Lower leg skin (tissue), 4 donors: Measurements from ENCODE around the gene CAMKMT. TPM values are rescaled to one million over a fixed set of nuclear protein-coding genes. Genes with fewer than 3 reads are reported as not detected.

ENCODE experiments used
- DNase-seq, 2 donors: peaks; one replicate each; pipeline ENCODE4 v3.0.0-alpha.2; 2019; ENCODE audit warnings: low spot score in 2 of 2
- H3K4me3 ChIP-seq: fragments of 200-600 bp; sonication (generic); 2 replicates; pipeline ENCODE4 v1.5.1; 2017; ENCODE audit warnings: mild to moderate bottlenecking, low read depth; ENCODE audit not compliant: poor library complexity, severe bottlenecking
- POLR2A ChIP-seq, 2 donors: fragments of 450-650 bp; IDR thresholded peaks; one replicate each; pipeline ENCODE4 v1.6.1; 2016 to 2017; ENCODE audit warnings: antibody characterized with exemption in 2 of 2, mild to moderate bottlenecking in 1 of 2, moderate library complexity in 1 of 2
- WGBS, 2 donors: methylation state at CpG; one replicate each; pipeline ENCODE4 v1.1.5; 2018; 5-methylcytosine and 5-hydroxymethylcytosine counted together
- intact Hi-C: fragments of 100-400 bp; cut with DNase I; formaldehyde crosslinking; loops from one replicate; pipeline ENCODE4 v1.15.0; 2023; ENCODE audit warnings: low total_unique reads
- total RNA-seq, 4 donors: library from RNA; depleted of rRNA; stranded (reverse); fragments of >200 nt; gene quantifications; one replicate each; pipeline ENCODE4 v1.1.0, GENCODE V29; 2016
- TF ChIP-seq, protein P1 (sequence below), 3 donors: fragments of 450-650 bp; IDR thresholded peaks; one replicate each; pipeline ENCODE4 v1.5.1; 2016; ENCODE audit warnings: antibody characterized with exemption in 3 of 3, mild to moderate bottlenecking in 3 of 3, moderate library complexity in 2 of 3

Gene CAMKMT
- total RNA-seq, 4 donors from 2014 or later, result 4.2 to 18.3 (median 9.8) TPM

DNA sequence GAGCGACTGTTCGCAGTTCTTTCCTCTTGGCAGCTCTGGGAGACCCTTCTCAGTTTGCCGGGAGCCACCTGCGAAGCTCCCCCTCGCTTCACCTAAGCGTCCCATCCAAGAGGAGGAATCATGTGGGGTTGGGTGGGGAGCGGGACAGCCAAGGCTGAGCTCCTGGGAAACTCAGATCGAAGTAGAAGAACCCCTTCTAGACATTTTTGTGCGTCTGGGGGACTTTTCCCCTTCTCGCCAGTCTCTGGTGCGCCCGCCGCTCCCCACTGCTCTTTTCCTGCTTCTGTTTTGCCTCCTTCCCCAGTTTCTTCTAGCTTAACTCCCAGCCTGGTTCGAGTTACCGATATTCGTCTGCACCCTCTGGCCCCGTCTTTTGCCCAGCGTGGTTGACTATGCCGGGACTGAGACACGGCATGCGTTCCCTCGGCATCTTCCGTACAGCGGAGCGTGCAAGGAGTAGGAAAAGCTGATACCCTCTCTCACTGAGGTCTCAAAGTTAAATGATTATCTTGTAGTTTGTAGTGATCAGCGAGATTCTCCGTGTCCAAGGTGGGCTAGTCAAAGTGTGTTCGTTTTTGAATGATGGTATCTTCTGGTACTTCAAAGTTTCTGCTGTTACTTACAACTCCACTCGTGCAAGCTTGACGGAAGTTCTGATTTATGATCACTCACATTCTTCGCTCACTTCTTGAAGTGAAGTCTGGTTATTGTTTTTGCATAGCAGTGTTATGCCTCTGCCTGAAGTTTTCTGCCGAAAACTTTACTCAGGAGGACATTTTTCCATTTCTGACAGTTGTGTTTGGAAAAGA is 664 bp downstream of the CAMKMT start:
- DNase-seq, result peak; percentile 26 to 86
- peak overlapping the region; percentile 85 for H3K4me3 ChIP-seq

DNA sequence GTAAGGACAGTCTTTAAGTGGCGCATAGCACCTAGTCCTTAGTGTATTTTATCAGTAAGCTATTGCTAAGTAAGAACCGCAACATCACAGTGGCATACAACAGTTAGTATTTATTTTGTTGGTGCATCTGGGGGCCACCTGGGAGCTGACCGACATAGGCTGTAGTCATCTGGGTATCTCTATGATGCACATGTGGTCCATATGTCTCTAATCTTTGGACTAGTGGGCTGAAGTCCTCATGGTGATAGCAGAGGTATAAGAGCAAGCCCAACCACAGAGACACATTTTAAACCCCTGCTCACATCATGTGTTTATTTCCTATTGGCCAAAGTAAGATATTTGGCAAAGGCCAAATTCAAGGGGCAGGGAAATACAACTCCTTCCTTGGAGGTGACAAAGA is 2.9 kb downstream of the CAMKMT start:
- WGBS, 2 donors, result 85 to 90% methylated on average over 3 of the region's 3 CpGs
- H3K4me3 ChIP-seq, result no peak overlapping the region
- TF ChIP-seq POLR2A (IDR thresholded peaks at IDR 0.05), result no peak
- TF ChIP-seq, protein P1, sequence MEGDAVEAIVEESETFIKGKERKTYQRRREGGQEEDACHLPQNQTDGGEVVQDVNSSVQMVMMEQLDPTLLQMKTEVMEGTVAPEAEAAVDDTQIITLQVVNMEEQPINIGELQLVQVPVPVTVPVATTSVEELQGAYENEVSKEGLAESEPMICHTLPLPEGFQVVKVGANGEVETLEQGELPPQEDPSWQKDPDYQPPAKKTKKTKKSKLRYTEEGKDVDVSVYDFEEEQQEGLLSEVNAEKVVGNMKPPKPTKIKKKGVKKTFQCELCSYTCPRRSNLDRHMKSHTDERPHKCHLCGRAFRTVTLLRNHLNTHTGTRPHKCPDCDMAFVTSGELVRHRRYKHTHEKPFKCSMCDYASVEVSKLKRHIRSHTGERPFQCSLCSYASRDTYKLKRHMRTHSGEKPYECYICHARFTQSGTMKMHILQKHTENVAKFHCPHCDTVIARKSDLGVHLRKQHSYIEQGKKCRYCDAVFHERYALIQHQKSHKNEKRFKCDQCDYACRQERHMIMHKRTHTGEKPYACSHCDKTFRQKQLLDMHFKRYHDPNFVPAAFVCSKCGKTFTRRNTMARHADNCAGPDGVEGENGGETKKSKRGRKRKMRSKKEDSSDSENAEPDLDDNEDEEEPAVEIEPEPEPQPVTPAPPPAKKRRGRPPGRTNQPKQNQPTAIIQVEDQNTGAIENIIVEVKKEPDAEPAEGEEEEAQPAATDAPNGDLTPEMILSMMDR (IDR thresholded peaks at IDR 0.05), result no peak
- intact Hi-C loops, result no loop called here
- no peak for DNase-seq

More for the DNA sequence above, 664 bp downstream of the CAMKMT start:
- TF ChIP-seq POLR2A (IDR thresholded peaks at IDR 0.05), result no peak
- TF ChIP-seq, protein P1 (IDR thresholded peaks at IDR 0.05), result no peak
- intact Hi-C loops, result no loop called here
- WGBS, 2 donors, result 1% methylated on average over 29 to 32 of the region's 32 CpGs

DNA sequence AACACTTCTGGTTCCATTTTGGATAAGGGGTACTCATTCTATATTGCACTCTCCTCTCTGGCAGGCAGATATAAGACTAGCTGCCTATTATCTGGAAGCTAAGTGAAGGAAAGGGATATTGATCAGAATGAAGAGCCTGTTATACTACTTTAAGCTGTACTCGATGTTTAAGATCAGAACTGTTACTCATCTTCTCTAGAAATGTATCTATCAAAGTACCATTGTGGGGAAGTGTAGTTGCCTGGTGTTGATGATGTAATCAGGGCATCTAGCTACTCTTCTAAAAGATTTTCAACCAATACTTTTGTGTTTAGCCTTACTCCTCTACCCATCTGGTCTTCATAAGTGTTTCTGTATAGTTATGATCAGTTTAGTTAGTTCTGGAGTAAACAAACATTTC is 5.8 kb downstream of the CAMKMT start:
- intact Hi-C loops, result no loop called here
- no peak overlapping the region for H3K4me3 ChIP-seq
- no peak for DNase-seq
- no peak for TF ChIP-seq POLR2A (IDR thresholded peaks at IDR 0.05)
- TF ChIP-seq, protein P1 (IDR thresholded peaks at IDR 0.05), result no peak
- 83 to 93% methylated on average over 1 of the region's 1 CpG for WGBS, 2 donors

DNA sequence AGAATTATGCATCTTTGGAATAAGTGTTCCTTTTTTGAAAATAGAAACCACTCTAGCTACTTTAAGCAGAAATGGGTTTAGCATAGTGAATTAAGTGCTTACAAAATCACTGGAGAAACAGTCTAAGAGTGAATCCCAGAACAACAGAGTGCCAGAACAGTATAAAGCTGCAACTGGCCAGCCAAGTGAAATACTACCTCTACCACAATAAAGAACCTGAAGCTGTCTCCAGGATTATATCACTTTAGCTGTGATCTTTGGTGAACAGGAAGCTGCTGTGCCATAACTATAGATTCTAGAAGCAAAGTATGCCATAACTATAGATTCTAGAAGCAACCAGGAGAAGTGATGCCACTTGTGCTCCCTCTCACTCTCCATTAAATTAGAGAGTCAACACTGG is 7.6 kb downstream of the CAMKMT start:
- H3K4me3 ChIP-seq, result no peak overlapping the region
- intact Hi-C loops, result no loop called here
- DNase-seq, result no peak
- TF ChIP-seq POLR2A (IDR thresholded peaks at IDR 0.05), result no peak
- TF ChIP-seq, protein P1 (IDR thresholded peaks at IDR 0.05), result no peak

DNA sequence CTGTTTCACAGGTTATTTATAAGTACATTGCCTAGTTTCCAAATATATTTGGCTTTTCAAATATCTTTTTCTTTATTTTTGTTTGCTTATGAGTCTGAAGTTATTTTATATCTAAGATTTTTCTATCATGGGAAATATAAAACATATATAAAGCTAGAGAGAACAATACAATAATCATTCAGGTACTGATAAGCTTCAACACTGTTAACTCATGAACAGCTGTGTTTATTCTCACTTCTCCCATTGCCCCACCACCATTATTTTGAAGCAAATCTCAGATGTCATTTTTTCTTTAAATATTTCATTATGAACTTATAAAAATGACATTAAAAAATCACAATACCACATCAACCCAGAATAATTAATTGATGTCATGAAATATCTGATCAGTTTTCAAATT is 9.7 kb downstream of the CAMKMT start:
- intact Hi-C loops, result no loop called here
- H3K4me3 ChIP-seq, result no peak overlapping the region
- DNase-seq, result no peak
- TF ChIP-seq, protein P1 (IDR thresholded peaks at IDR 0.05), result no peak
- no peak for TF ChIP-seq POLR2A (IDR thresholded peaks at IDR 0.05)

DNA sequence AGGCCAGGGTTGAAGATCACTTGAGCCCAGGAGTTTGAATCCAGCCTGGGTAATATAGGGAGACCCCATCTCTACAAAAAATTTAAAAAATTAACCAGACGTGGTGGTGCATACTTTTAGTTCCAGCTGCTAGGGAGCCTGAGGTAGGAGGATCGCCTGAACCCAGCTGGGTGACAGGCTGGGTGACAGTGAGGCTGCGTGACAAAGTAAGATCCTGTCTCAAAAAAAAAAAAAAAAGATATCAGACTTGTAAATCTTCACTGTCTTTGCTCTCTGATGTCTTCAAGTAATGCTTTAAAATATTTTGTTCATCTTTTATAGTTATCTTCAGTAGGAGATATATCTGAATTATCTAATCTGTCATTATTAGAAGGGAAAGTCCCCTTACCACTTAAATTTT is 10.5 kb downstream of the CAMKMT start:
- no peak for TF ChIP-seq POLR2A (IDR thresholded peaks at IDR 0.05)
- TF ChIP-seq, protein P1 (IDR thresholded peaks at IDR 0.05), result no peak
- H3K4me3 ChIP-seq, result no peak overlapping the region
- 81 to 92% methylated on average over 3 of the region's 3 CpGs for WGBS, 2 donors
- intact Hi-C loops, result no loop called here
- DNase-seq, result no peak
